HG03175 (cell line): ENCODE measurements around the gene ACTN4.

Experiments
- ATAC-seq: cut with Tn5 transposase; IDR thresholded peaks from one replicate; pipeline ENCODE4 v1.9.1; 2021; ENCODE audit warnings: mild to moderate bottlenecking, moderate library complexity; ENCODE audit not compliant: unreplicated experiment

The ACTN4 gene

DNA sequence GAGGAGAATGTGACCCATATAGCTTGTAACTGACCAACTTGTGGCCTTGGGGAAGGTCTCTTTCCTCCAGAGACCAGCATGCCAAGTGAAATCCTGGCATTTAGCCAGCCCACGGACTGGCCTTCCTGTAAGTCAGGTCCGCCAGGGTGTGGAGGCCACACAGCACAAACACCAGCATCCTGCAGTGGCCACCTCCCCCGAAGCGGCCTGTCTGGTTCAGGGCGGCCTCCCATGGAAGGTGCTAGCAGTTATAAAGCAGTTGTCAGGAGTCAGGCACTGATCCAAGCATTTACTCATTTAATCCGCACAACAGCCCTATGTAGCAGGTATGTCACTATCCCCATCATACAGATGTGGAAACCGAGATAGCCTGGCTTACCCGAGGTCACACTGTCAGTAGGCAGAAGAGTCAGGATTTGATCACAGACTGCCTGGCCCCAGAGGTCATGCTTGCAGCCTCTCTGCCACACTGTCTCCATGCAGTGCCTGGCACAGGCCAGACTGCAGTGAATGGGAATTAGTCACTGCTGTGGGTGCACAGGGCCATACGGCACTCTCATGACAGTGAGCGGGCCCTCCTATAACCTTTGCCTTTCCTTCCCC, 60.2 kb downstream of the ACTN4 start:
- no peak for ATAC-seq

GRCh38 chr19:38708413-38709024, 61.1 kb downstream of the ACTN4 start:
- no peak for ATAC-seq

GRCh38 chr19:38709119-38709518, 61.7 kb downstream of the ACTN4 start:
- no peak for ATAC-seq

DNA sequence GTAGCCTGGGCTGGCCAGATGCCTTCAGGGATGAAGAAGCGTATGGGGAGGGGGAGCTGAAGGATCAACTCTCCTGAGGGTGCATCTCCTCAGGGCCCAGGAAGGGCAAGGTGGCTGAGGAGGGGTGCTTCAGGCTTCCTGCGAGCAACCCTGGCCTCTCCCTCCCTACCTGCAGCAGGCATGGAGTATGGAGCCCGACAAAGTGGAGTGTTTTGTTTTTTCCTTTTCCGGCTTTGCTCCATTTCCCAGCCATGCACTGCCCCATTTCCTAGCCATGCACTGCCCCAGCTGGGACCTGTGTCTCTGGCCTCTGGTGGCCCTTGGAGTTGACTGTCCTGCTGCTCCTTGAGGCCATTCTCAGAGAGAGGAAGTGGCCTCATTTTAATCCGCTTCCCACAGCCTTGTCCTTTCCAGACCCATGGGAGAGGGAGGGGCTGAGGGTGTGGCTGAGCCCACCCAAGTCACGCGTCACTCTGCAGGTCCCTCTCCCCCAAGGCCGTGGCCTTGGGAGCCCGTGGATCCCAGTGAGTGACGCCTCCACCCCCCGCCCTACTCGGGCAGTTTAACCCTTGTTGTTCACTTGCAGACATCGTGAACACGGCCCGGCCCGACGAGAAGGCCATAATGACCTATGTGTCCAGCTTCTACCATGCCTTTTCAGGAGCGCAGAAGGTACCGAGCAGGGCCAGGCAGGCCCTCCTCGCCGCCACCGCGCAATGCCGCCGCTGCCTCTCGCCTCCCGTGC, 62.4 kb downstream of the ACTN4 start:
- no peak for ATAC-seq

DNA sequence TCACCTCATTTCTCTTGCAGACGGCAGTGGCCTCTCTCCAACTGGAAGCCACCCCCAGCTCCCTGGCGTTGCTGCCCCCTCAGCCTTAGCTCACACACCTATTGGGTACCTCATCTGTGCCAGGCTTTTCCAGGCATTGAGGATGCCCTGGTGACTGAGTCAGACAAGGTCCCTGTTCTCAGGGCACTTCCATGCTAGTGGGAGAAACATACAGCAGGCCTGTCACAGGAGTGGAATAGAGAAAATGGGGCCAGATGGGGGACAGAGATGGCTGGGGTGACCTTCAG, 62.9 kb downstream of the ACTN4 start:
- ATAC-seq: no peak

DNA sequence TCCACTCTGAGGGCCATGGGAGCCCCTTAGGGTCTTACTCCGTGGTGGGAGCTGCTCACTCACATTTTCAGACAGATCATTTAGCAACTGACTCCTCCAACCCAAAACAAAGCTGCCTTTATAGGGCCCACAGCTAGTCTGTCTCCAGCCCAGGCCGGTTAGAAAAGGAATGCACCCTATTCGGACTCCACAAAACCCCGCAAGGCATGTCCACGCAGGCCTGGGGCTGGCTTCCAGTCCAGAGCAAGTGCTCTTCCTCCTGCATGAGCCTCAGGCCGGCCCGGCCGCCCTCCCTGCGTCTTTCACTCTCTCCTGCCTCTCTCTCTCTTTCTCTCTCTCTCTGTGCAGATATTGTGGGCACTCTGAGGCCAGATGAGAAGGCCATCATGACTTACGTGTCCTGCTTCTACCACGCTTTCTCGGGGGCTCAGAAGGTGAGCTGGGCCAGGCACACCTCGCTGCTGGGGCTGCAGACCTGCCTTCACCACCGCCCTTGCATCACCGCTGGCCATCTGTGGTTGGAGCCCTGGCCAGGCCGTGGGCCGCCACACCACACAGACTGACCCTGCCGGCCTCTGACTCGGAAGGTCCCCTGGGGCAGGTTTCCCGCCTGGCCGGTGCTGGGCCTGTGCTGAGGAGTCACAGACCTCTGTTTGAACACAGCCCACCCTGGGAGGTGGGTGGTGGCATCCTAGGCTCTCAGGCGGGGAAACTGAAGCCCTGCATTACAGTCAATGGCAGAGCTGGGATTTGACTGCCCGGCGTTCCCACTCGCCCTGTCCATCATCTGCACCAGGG, 63.7 kb downstream of the ACTN4 start:
- ATAC-seq: no peak

DNA sequence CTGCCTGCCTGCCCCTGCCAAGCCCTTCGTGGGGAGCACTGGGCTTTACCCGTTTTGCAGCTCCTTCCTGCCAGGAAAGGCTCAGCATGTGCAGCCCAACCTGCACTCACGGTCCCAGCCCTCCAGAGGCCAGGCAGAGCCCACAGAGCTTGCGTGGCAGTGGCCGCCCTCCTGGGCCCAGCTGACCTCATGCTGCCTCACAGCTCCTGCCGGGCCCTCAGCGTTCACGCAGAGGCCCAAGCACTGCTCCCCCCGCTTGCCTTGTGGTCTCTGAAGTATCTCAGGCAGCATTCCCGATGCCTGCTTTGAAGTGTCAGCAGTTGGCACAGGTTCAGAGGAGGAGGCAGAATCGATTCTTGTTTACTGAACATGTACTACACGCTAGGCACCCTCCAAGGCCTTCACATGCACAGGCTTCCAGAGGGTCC, 64.3 kb downstream of the ACTN4 start:
- ATAC-seq: no peak

DNA sequence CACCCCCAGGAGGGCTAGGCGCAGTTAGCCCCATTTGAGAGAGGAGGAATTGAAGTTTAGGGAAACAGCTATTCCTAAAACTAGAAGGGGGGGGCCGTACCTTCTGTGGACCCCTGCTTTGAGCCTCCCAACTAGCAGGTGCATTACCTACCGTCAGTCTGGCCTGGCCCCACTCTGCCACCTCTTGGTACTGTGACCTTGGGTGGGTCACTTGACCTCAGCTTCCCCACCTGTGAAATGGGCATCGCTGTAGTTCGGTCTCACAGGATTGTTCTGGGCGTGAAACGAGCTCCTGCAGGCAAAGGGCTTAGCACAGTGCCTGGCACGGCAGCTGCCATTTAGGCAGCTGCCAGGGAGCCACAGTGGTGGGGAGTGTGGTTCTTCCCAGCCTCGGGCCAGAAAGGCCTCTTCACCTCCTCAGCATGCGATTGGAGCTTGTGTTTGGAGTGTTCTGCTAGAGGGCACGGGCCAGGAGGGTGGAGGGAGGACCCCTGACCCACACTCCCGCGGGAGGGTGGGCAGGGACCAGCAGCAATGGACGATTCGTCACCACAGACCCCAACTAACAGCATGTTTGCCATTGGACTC, 64.8 kb downstream of the ACTN4 start:
- no peak for ATAC-seq

DNA sequence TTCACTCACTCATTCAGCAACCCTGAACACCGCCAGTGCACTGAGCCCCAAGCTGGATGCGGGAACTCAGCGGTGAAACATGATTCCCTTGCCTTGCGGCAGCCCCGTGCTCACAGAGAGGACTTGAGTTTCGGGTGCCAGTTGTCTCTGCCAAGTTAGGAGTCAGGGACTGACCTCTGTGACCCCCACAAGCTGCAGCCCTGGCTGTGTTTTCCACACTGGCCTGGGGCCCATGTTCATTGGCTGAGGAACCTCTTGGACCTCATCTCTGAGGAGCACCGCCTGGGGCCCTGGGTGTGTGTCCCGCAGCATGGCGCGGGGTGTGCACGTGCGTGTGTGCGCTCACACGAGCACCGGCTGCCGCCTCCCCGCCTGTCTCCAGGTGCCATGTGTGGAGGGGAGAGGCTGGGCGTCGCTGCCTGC, 65.8 kb downstream of the ACTN4 start:
- no peak for ATAC-seq

DNA sequence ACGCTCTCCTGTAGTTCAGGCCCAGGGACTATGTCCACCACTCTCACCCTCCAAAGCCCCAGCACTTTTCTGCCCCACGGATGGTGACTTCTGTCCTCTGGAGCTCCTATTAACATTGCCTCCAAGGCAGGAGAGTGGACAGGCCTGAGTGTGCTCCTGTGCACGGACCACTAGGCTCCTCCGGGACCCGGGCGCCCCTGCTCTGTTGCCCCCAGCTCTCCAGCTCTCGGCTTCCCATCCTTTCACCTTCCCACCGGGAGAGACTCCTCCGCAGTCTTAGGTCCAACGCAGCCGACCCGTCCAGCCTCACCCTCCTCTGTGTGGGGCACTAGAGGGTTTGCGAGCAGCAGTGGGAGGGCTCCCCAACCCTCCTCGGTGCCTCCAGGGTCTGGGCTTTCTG, 66.4 kb downstream of the ACTN4 start:
- ATAC-seq: no peak

- ATAC-seq: no peak
These were observed 66.9 kb downstream of the ACTN4 start for GRCh38 chr19:38714354-38714778.

DNA sequence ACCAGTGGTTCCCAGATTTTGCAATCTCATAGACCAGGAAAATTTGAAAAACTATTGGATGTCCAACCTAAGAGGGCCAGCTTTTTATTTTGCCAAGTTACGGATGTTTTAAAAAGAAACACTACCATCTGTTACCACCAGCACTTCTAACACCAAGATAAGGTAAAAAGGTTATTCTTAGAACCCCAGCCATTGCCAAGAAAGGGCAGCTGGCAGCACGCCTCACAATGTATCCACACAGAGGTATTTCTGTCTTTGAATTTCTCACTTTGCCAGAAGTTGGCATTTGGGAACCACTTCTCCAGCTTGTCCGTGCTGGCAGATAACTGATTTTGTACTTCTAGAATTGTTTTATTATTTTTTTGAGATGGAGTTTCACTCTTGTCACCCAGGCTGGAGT, 68.1 kb downstream of the ACTN4 start:
- ATAC-seq: no peak

DNA sequence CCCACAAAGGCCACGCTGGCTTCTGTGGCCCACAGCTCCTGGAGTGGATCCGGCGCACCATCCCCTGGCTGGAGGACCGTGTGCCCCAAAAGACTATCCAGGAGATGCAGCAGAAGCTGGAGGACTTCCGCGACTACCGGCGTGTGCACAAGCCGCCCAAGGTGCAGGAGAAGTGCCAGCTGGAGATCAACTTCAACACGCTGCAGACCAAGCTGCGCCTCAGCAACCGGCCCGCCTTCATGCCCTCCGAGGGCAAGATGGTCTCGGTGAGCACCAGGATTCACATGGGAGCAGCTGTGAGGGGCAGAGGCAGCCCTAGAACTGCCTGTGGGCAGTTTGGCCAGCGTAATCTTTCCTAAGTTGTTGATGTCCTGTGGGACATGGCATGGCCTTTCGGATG, 69.6 kb downstream of the ACTN4 start:
- ATAC-seq: no peak

DNA sequence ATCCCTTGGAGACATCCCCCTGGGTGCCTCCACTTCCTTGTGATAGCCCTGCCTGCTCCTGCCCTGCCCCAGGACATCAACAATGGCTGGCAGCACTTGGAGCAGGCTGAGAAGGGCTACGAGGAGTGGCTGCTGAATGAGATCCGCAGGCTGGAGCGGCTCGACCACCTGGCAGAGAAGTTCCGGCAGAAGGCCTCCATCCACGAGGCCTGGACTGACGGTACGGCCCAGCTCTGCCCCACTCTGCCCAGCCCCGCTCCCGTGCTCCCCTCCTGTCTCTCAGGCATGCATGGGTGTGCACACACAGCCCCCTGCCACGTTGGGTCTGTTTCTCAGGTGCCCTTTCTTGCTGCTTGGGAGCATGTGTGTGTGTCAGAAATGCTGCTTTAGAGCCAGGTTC, 70.4 kb downstream of the ACTN4 start:
- ATAC-seq: no peak

DNA sequence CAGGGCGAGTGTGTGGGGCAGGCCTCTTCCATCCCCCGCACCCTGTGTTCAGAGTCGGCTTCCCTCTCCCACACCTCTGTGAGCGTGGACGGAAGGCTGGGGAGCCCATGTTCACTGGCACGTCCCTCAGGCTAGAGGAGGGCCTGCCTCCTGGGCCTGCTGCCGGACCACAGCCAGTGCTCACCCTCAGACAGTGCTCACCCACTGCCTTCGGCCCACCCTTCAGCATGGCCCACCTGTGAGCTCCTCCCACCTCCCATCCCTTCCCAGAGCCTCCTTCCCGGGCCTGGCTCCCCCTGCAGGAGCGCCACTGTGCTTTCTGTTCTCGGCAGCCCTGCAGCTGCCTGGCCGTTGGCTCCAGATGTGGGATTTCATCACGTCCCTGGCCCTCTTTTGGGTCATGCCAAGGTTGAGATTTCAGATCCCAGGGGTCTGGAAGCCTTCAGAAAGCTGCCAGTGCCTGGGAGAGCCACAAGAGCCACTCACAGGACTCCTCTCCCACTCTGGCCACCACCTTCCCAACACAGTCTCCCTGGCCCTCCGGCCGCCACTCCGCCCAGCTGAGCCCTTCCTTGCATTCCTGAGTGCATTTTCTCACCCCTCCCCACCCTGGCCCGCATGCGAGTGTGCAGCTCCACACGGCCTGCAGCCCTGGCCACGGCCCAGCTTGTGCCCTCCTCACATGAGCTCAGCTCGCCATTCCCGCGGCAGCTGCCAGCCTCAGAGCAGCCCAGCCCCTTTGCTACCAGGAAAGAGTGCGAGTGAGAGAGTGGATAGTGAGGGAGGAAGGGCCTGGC, 71.5 kb downstream of the ACTN4 start:
- no peak for ATAC-seq

- ATAC-seq: no peak
These were observed 72.5 kb downstream of the ACTN4 start for GRCh38 chr19:38719761-38720558.

DNA sequence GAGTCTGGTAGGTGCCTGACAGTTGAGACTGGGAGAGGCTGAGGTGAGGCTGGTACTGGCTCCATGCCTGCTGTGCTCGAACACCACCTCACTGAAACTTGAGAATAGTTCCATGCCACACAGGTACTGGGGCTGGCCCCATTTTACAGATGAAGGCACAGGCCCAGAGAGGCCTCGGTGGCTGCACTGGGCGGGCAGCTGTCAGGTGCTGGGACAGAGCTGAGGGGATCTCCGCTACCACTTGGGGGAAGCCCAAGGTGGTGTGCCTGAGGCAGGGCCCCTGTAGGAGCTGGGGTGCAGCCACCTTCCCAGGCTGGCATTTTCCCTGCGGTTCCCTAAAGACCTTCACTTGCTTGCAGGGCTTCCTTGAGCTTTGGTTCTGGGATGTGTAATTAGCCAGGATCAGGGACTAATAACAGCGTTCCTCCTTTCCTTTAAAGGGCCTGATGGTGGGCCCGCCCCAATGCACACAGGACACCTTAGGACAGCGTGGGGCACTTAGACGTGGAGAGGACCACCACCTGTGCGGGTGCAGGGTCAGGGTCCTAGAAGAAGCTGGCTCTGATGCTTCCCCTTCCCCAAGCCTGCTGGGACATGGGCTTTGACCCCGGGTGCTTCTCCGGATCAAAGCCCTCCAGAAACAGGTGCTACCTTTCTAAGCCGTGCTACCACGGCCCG, 73.2 kb downstream of the ACTN4 start:
- no peak for ATAC-seq

DNA sequence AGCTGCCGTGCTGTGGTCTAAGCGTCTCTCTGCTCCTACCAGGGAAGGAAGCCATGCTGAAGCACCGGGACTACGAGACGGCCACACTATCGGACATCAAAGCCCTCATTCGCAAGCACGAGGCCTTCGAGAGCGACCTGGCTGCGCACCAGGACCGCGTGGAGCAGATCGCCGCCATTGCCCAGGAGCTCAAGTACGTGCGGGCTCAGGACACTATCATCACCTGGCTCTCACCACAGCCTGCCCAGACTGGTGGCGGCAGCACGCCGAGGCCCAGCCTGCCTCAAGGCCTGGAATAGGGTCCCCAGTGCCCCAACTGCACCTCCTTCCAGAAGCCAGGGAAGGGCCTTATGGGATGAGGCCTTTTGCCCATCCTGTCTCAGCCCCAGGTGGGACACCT, 74.0 kb downstream of the ACTN4 start:
- ATAC-seq: no peak
